Loucy (cell line): ENCODE data around the gene FSD2.

ENCODE experiments used
- H2AFZ ChIP-seq: fragments of 200-600 bp; sonication (generic); 2 replicates; pipeline ENCODE4 v1.6.0; 2016; ENCODE audit warnings: antibody characterized with exemption, mild to moderate bottlenecking, low read length, moderate library complexity
- H3F3A ChIP-seq: fragments of 200-600 bp; 2 replicates; pipeline ENCODE4 v1.6.0; 2016; ENCODE audit warnings: antibody characterized with exemption, low read depth, mild to moderate bottlenecking
- H3K27me3 ChIP-seq: fragments of 200-600 bp; sonication (generic); 2 replicates; pipeline ENCODE4 v1.6.1; 2014; ENCODE audit warnings: low read length, mild to moderate bottlenecking; ENCODE audit not compliant: insufficient read depth, poor library complexity, severe bottlenecking
- H3K36me3 ChIP-seq: fragments of 200-600 bp; sonication (generic); 2 replicates; pipeline ENCODE4 v1.6.1; 2016; ENCODE audit warnings: low read length; ENCODE audit not compliant: insufficient read depth
- H3K4me1 ChIP-seq: fragments of 200-600 bp; sonication (generic); 2 replicates; pipeline ENCODE4 v1.5.1; 2014; ENCODE audit warnings: low read length, mild to moderate bottlenecking; ENCODE audit not compliant: insufficient read depth, poor library complexity, severe bottlenecking
- H3K4me2 ChIP-seq: fragments of 200-600 bp; sonication (generic); 2 replicates; pipeline ENCODE4 v1.6.0; 2014; ENCODE audit warnings: antibody characterized with exemption, low read length, low read depth, mild to moderate bottlenecking; ENCODE audit not compliant: poor library complexity, severe bottlenecking
- H3K4me3 ChIP-seq: fragments of 200-600 bp; sonication (generic); 2 replicates; pipeline ENCODE4 v1.5.1; 2014; ENCODE audit warnings: low read length, mild to moderate bottlenecking, mixed read lengths; ENCODE audit not compliant: poor library complexity, severe bottlenecking
- H3K79me2 ChIP-seq: fragments of 200-600 bp; sonication (generic); 2 replicates; pipeline ENCODE4 v1.6.1; 2014; ENCODE audit warnings: low read length; ENCODE audit not compliant: insufficient read depth
- H3K9ac ChIP-seq: fragments of 200-600 bp; sonication (generic); 2 replicates; pipeline ENCODE4 v1.6.0; 2014; ENCODE audit warnings: mild to moderate bottlenecking, low read depth, low read length, moderate library complexity; ENCODE audit not compliant: poor library complexity, severe bottlenecking
- H3K9me2 ChIP-seq: fragments of 200-600 bp; sonication (generic); replicated peaks from 2 replicates; pipeline ENCODE4 v1.6.1; 2016; ENCODE audit warnings: low read depth, low read length, mixed read lengths
- H3K9me3 ChIP-seq: fragments of 200-600 bp; sonication (generic); 2 replicates; pipeline ENCODE4 v1.6.1; 2014; ENCODE audit warnings: mild to moderate bottlenecking, antibody characterized with exemption, low read length, low read depth; ENCODE audit not compliant: insufficient read depth
- H4K20me1 ChIP-seq: fragments of 200-600 bp; sonication (generic); 2 replicates; pipeline ENCODE4 v1.6.0; 2014; ENCODE audit warnings: antibody characterized with exemption, low read length, mild to moderate bottlenecking; ENCODE audit not compliant: insufficient read depth, poor library complexity, severe bottlenecking
- CTCF ChIP-seq: fragments of 200-600 bp; sonication (generic); conservative IDR thresholded peaks from 2 replicates; pipeline ENCODE4 v1.5.1; 2014; ENCODE audit warnings: mild to moderate bottlenecking, antibody characterized with exemption, low read length
- EZH2phosphoT487 ChIP-seq: fragments of 200-600 bp; IDR thresholded peaks from 2 replicates; pipeline ENCODE4 v1.6.1; 2018; ENCODE audit warnings: antibody characterized with exemption, mild to moderate bottlenecking, moderate library complexity, borderline replicate concordance

The FSD2 gene

GRCh38 chr15:82805994-82806406 lies at the start of gene FSD2:
TSS of gene FSD2 (minus strand) at chr15:82806069. CDS start at chr15:82787390, 18,679 bp downstream.
- no peak within 1 kb of the TSS for H3K9ac ChIP-seq
- TF ChIP-seq CTCF (no peak), EZH2phosphoT487 (no peak)
- no peaks in the 10 kb centered on the region for H3K9me2 ChIP-seq
- H2AFZ ChIP-seq: no peak within 1 kb of the TSS
- H4K20me1 ChIP-seq: peaks cover 10% of the 10 kb centered on the region
- H3K4me2 ChIP-seq: no peak within 1 kb of the TSS
- no peaks in the 10 kb centered on the region for H3K27me3 ChIP-seq
- H3K9me3 ChIP-seq: no peaks in the 10 kb centered on the region
- no peak within 1 kb of the TSS for H3K4me3 ChIP-seq
- H3K79me2 ChIP-seq: peaks cover 11% of the 10 kb centered on the region
- H3K4me1 ChIP-seq: peaks cover 7% of the 10 kb centered on the region
- no peaks in the 10 kb centered on the region for H3K36me3 ChIP-seq
- H3F3A ChIP-seq: no peaks in the 10 kb centered on the region

- Histone ChIP-seq H3K79me2 (no peaks in the 10 kb centered on the region), H2AFZ (no peak overlapping the region), H3K9me3 (no peaks in the 10 kb centered on the region), H3K9ac (no peak overlapping the region), H3F3A (no peaks in the 10 kb centered on the region), H3K27me3 (no peaks in the 10 kb centered on the region), H3K9me2 (no peaks in the 10 kb centered on the region), H3K4me1 (peaks cover 3% of the 10 kb centered on the region), H3K4me3 (no peak overlapping the region), H3K36me3 (no peaks in the 10 kb centered on the region), H4K20me1 (no peaks in the 10 kb centered on the region), H3K4me2 (no peak overlapping the region)
- no peak for TF ChIP-seq CTCF
- no peak for TF ChIP-seq EZH2phosphoT487
These were observed 48.7 kb upstream of the FSD2 start for GRCh38 chr15:82854554-82854953.

- H3K9me2 ChIP-seq: no peaks in the 10 kb centered on the region
- H3K4me2 ChIP-seq: no peak overlapping the region
- H3K36me3 ChIP-seq: no peaks in the 10 kb centered on the region
- H2AFZ ChIP-seq: no peak overlapping the region
- no peaks in the 10 kb centered on the region for H4K20me1 ChIP-seq
- no peaks in the 10 kb centered on the region for H3K9me3 ChIP-seq
- H3K4me3 ChIP-seq: no peak overlapping the region
- H3K27me3 ChIP-seq: no peaks in the 10 kb centered on the region
- H3K9ac ChIP-seq: no peak overlapping the region
- TF ChIP-seq EZH2phosphoT487 (no peak), CTCF (no peak)
- peaks cover 3% of the 10 kb centered on the region for H3K4me1 ChIP-seq
- H3F3A ChIP-seq: no peaks in the 10 kb centered on the region
- H3K79me2 ChIP-seq: no peaks in the 10 kb centered on the region
These were observed 47.2 kb upstream of the FSD2 start for GRCh38 chr15:82852941-82853561.
